Activated T-helper 1 cell treated with anti-CD3 and anti-CD28 coated beads, Interleukin-12 subunit alpha, Interleukin-12 subunit beta, Interleukin-2, Interleukin-4 antibody, amounts not matched to agents 30 ng/mL and 10 ng/mL and 1 ng/mL, durations not matched to agents 14 hours and 24 hours and 36 hours (primary cell): Measurements from ENCODE around the gene KATNBL1. TPM values are rescaled to one million over a fixed set of nuclear protein-coding genes. Genes with fewer than 3 reads are reported as not detected.
"Not testable (repeated sequence)": the region's sequence is repeated elsewhere in the genome, so short reads cannot be mapped to it uniquely, and the experiment has no call there.

Experiments
- DNase-seq: peaks from one replicate; pipeline ENCODE4 v3.0.0; 2021; ENCODE audit warnings: low spot score
- H3K27ac Mint-ChIP-seq: one replicate; pipeline ENCODE4 v1.8.0; 2021; ENCODE audit warnings: mild to moderate bottlenecking, mixed read lengths
- H3K27me3 Mint-ChIP-seq: one replicate; pipeline ENCODE4 v1.8.0; 2022; ENCODE audit warnings: mild to moderate bottlenecking, moderate library complexity, mixed read lengths; ENCODE audit not compliant: insufficient read depth
- H3K36me3 Mint-ChIP-seq: one replicate; pipeline ENCODE4 v1.8.0; 2021; ENCODE audit warnings: low read depth, mixed read lengths
- H3K4me1 Mint-ChIP-seq: one replicate; pipeline ENCODE4 v1.8.0; 2021; ENCODE audit warnings: low read depth, mixed read lengths
- H3K4me3 Mint-ChIP-seq: one replicate; pipeline ENCODE4 v1.8.0; 2021; ENCODE audit warnings: mild to moderate bottlenecking, moderate library complexity, mixed read lengths
- H3K9me3 Mint-ChIP-seq: one replicate; pipeline ENCODE4 v1.8.0; 2021; ENCODE audit warnings: mixed read lengths
- intact Hi-C: fragments of 100-400 bp; cut with micrococcal nuclease; formaldehyde crosslinking; loops from one replicate; pipeline ENCODE4 v1.15.1; 2024
- total RNA-seq: library from RNA; stranded (reverse); gene quantifications from 2 replicates; pipeline ENCODE4 v1.2.3, GENCODE V29; 2022

Gene KATNBL1
- total RNA-seq, 1 donor from 2014 or later, result 37.6 TPM

DNA sequence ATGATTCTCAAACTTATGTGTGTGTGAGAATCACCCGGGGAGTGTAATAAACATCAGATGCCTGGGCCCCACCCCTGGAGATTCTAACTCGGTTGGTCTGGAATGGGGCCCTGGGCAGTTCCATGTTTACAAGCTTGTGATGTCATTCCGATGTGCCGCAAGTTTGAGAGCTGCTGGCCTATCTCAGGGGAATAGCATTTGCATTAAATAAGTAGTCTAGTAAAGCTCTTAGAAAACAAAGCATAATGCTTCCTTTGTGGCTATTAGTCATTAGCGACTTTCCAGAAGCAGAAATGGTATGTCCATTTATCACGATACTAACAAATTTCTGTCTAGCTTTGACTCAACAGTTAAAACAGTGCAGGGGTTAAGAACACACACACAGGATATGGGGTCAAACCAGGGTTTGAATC lies 87.1 kb downstream of the KATNBL1 start:
- intact Hi-C loops, result no loop called here
- H3K36me3 Mint-ChIP-seq, result no peaks in the 10 kb centered on the region
- peaks cover 3% of the 10 kb centered on the region for H3K27me3 Mint-ChIP-seq
- no peak overlapping the region for H3K27ac Mint-ChIP-seq
- no peak for DNase-seq
- H3K4me1 Mint-ChIP-seq, result no peaks in the 10 kb centered on the region
- H3K4me3 Mint-ChIP-seq, result no peak overlapping the region
- no peaks in the 10 kb centered on the region for H3K9me3 Mint-ChIP-seq

DNA sequence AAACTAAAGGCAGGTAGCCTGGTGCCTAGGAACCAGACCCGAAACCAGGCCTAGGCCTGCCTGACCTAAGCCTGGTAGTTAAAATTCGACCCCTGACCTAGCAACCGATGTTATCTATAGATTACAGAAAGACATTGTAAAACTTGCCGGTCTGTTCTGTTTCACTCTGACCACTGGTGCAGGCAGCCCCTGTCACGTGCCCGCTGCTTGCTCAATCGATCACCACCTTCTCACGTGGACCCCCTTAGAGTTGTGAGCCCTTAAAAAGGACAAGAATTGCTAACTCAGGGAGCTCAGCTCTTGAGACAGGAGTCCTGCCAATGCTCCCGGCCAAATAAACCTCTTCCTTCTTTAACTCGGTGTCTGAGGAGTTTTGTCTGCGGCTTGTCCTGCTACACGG lies 88.1 kb downstream of the KATNBL1 start:
- H3K4me1 Mint-ChIP-seq, DNase-seq, H3K4me3 Mint-ChIP-seq, H3K36me3 Mint-ChIP-seq, intact Hi-C loops, H3K9me3 Mint-ChIP-seq, H3K27me3 Mint-ChIP-seq, H3K27ac Mint-ChIP-seq: not testable (repeated sequence)

DNA sequence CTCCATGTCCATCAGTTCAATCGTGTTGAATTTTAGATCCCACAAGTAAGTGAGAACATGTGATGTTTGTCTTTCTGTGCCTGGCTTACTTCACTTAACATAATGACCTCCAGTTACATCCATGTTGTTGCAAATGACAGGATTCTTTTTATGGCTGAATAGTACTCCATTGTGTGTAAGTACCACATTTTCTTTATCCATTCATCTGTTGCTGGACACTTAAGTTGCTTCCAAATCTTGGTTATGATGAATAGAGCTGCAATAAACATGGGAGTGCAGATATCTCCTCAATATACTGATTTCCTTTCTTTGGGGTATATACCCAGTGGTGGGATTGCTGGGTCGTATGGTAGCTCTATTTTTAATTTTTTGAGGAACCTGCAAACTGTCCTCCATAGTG lies 89.5 kb downstream of the KATNBL1 start:
- intact Hi-C loops, H3K27me3 Mint-ChIP-seq, H3K27ac Mint-ChIP-seq, H3K4me1 Mint-ChIP-seq, DNase-seq, H3K4me3 Mint-ChIP-seq, H3K36me3 Mint-ChIP-seq, H3K9me3 Mint-ChIP-seq: not testable (repeated sequence)

DNA sequence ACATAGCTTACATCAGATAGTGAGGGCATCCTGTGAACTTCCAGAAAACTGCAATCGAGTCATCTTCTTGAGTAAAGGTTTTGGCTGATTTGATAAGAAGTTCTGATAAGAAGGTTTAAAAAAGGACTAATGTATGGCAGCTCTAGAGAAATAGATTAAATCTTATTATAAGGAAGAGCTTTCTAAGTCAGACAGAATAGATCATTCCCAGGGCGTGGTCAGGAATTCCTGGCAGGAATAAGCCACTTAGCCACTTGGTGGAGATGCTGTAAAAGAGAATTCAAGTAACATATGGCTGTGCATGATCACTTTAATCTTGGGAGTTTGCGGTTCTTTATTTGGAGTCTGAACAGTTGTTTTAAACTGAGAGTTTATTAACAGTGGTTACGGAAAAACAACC lies 90.6 kb downstream of the KATNBL1 start:
- H3K9me3 Mint-ChIP-seq, result no peaks in the 10 kb centered on the region
- no peaks in the 10 kb centered on the region for H3K4me1 Mint-ChIP-seq
- no peaks in the 10 kb centered on the region for H3K36me3 Mint-ChIP-seq
- no peak for DNase-seq
- intact Hi-C loops, result no loop called here
- H3K27ac Mint-ChIP-seq, result no peak overlapping the region
- peaks cover 2% of the 10 kb centered on the region for H3K27me3 Mint-ChIP-seq
- H3K4me3 Mint-ChIP-seq, result no peak overlapping the region

DNA sequence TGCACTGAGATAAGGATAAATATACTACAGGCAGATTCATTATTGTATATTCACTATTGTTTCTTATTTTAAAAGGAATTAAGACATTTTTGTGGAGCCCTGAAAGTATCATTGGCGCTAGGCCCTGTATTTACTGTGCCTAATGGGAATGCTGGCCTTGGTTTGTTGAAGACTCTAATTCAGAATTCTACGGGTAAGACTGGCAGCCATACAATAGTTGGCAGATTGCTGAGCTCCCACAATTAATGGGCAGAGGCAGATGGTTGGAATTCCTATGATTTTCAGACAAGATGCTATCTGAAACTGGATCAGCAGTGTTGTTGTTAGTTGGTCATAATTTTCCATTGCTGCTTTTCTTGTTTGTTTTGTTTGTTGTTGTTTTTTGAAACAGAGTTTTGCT lies 93.3 kb downstream of the KATNBL1 start:
- no peak for DNase-seq
- Mint-ChIP-seq H3K4me1 (no peaks in the 10 kb centered on the region), H3K27me3 (peaks cover 3% of the 10 kb centered on the region), H3K27ac (no peak overlapping the region), H3K4me3 (no peak overlapping the region), H3K36me3 (no peaks in the 10 kb centered on the region), H3K9me3 (no peaks in the 10 kb centered on the region)
- intact Hi-C loops, result no loop called here

DNA sequence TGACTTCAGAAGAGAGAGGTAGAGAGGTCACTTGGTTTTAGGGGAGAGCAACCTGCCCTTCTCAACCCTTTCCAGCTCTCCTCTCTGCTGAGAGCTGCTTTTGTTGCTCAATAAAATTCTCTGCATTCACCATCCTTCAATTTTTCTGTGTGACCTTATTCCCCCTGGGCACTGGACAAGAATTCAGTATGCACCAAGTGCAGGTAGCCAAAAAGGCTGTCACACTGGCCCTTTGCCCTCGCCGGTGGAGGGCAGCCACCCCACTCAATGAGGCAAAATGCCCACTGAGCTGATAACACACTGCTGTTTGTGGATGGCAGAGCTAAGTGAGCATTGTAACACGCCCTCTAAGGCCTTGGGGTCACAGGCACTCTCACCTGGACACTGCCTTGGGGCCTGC lies 95.2 kb downstream of the KATNBL1 start:
- peaks cover 5% of the 10 kb centered on the region for H3K4me1 Mint-ChIP-seq
- intact Hi-C loops, result no loop called here
- no peak for DNase-seq
- H3K36me3 Mint-ChIP-seq, result no peaks in the 10 kb centered on the region
- no peaks in the 10 kb centered on the region for H3K9me3 Mint-ChIP-seq
- no peak overlapping the region for H3K4me3 Mint-ChIP-seq
- H3K27me3 Mint-ChIP-seq, result peaks cover 3% of the 10 kb centered on the region
- H3K27ac Mint-ChIP-seq, result no peak overlapping the region

DNA sequence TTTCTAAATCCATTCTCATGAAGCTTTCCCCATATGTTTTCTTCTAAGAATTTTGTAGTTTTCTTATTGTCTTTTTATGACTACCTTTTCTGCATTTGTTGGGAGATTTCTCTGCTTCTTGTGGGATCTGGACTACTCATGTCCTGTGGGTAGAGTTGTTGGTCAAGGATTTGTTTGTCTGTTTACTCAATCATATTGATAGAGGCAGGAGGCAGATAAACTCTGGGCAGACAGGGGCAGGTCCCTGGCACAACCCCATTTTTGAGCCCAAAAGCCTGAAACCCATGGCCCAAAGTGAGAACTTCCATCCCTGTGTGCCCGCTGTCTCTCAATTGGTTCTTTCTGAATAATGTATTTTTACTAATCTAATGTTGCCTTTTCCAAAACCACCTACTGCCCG lies 95.7 kb downstream of the KATNBL1 start:
- intact Hi-C loops, result no loop called here
- H3K9me3 Mint-ChIP-seq, result no peaks in the 10 kb centered on the region
- H3K36me3 Mint-ChIP-seq, result no peaks in the 10 kb centered on the region
- peaks cover 3% of the 10 kb centered on the region for H3K27me3 Mint-ChIP-seq
- no peak overlapping the region for H3K27ac Mint-ChIP-seq
- peaks cover 6% of the 10 kb centered on the region for H3K4me1 Mint-ChIP-seq
- H3K4me3 Mint-ChIP-seq, result no peak overlapping the region
- DNase-seq, result no peak

DNA sequence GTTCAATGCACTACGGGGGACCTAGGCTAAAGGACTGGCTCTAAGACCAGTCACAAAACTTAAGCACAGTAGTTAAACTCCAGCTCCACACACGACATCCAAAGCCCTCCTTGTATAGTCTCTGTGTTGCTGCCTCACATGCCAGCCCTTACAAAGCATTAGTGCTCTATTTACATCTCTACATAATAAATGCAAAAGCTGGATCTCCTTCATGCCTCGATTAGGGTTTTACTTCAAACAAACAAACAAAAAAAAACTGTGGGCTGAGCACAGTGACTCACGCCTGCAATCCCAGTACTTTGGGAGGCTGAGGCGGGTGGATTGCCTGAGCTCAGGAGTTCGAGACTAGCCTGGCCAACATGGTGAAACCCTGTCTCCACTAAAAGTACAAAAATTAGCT lies 98.4 kb downstream of the KATNBL1 start:
- Mint-ChIP-seq H3K4me1 (peaks cover 6% of the 10 kb centered on the region), H3K9me3 (no peaks in the 10 kb centered on the region), H3K27ac (no peak overlapping the region), H3K4me3 (no peak overlapping the region), H3K36me3 (peaks cover under 1% of the 10 kb centered on the region), H3K27me3 (peaks cover 3% of the 10 kb centered on the region)
- intact Hi-C loops, result loop anchor here (2.0 kb wide), 1 partner anchor 255 kb away; the partner anchor contains the start of gene LPCAT4
- DNase-seq, result no peak

DNA sequence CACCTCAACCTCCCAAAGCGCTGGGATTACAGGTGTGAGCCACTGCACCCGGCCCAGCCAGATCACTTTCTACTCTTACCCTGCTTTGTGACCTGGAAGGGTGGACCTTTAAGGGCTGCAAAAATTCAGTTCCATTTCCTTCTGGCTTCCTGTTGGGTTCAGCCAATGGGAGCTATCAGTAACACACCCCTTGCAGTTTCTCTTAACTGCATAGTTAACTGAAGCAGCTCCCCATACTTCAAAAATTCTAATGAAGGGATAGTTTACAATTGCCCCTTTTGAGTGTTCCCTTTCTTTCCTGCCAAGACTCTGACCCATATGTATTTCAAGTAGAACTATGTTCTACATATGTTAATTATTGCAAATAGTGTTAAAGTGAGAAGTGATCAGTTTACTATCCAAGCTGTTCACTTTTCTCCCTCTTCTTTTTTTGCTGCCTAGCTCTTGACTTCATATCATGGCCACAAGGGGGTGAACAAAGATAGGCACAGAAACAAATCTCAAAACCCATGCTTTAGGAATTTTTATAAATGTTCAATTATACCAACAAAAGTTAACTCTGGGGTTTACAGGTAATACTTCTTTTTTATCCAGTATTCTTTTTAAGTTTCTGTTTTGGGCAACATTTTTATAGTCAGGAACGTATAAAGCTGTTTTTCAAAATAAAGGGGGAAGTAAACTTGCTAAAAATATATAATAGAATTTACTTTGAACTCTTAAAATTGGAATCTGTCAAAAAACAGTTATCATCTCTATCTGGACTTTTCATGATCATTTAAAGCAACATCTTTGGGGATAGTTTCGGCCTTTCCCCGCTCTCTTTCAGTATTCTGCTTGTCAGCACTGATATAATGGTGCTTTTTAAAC lies 99.9 kb downstream of the KATNBL1 start:
- Mint-ChIP-seq H3K4me1 (peaks cover 6% of the 10 kb centered on the region), H3K27me3 (peaks cover 3% of the 10 kb centered on the region), H3K27ac (no peak overlapping the region), H3K4me3 (no peak overlapping the region), H3K9me3 (no peaks in the 10 kb centered on the region), H3K36me3 (peaks cover 6% of the 10 kb centered on the region)
- intact Hi-C loops, result loop anchor here (1.0 to 10.0 kb wide), 6 partner anchors 48 to 915 kb away; partner anchors contain the start of genes FMN1, GOLGA8A, KATNBL1 and LPCAT4
- no peak for DNase-seq

DNA sequence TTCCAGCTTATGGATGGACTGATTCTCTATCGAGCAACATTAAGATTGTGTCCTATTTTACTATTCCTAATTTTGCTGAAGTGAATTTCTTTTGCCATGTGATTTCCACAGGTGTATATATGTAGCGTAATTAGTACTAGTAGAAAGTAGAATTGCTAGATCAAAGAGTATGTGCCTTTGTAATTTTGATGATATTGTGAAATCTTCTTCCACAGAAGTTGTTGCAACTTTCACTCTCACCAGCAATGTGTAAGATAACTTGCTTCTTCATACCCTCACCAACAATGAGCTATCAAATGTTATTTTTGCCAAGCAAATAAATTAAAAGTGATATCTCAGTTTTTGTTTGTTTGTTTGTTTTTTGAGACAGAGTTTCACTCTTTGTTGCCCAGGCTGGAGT lies 102.6 kb downstream of the KATNBL1 start:
- Mint-ChIP-seq H3K27me3 (peaks cover 1% of the 10 kb centered on the region), H3K9me3 (peaks cover 7% of the 10 kb centered on the region), H3K36me3 (peaks cover 17% of the 10 kb centered on the region), H3K4me3 (no peak overlapping the region), H3K27ac (no peak overlapping the region), H3K4me1 (peaks cover 21% of the 10 kb centered on the region)
- intact Hi-C loops, result loop anchor here (10.0 kb wide), 2 partner anchors 327 to 913 kb away; partner anchors contain the start of genes FMN1 and GOLGA8A
- DNase-seq, result no peak

DNA sequence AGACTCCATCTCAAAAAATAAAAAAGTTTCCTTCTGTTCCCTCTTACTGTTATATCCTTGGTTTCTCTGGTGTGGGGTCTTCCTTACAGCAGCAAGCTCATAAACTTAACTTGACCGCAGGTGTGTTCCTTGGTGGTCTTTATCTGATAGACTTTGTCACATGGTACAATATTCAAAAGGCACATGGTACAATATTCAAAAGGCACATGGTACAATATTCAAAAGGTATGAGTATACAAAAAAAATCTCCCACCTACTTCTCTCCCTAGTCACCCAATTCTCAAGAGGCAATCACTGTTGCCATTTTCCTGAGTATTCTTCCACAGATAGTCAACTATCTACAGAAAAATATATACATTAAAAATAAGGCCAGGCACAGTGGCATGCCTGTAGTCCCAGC lies 103.5 kb downstream of the KATNBL1 start:
- H3K27me3 Mint-ChIP-seq, result no peaks in the 10 kb centered on the region
- peaks cover 7% of the 10 kb centered on the region for H3K9me3 Mint-ChIP-seq
- peaks cover 20% of the 10 kb centered on the region for H3K36me3 Mint-ChIP-seq
- no peak overlapping the region for H3K27ac Mint-ChIP-seq
- peaks cover 26% of the 10 kb centered on the region for H3K4me1 Mint-ChIP-seq
- H3K4me3 Mint-ChIP-seq, result no peak overlapping the region
- intact Hi-C loops, result loop anchor here (10.0 kb wide), 2 partner anchors 328 to 912 kb away; partner anchors contain the start of genes FMN1 and GOLGA8A
- DNase-seq, result no peak

DNA sequence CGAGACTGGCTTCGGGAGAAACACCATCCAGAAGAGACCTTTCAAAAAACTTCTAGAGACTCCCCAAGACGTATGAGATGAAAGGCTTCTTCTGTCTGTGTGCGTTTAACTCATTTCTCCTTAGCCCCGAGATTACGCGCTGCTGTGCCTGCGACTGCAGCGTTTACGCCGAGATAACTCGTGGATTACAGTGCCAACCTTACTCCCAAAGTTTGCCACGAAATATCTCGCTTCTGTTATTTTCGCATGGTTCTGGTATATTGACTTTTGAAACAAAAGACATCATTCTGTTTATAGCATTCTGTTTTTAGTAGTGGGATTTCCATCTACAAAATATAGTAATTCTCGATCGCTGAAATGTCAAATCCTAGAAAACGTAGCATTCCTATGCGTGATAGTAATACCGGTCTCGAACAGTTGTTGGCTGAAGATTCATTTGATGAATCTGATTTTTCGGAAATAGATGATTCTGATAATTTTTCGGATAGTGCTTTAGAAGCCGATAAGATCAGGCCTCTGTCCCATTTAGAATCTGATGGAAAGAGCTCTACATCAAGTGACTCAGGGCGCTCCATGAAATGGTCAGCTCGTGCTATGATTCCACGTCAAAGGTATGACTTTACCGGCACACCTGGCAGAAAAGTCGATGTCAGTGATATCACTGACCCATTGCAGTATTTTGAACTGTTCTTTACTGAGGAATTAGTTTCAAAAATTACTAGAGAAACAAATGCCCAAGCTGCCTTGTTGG lies 107.5 kb downstream of the KATNBL1 start:
- Mint-ChIP-seq H3K27ac (peak overlapping the region; percentile 100), H3K27me3 (no peaks in the 10 kb centered on the region), H3K4me3 (peak overlapping the region; percentile 98), H3K4me1 (peaks cover 43% of the 10 kb centered on the region), H3K36me3 (peaks cover 23% of the 10 kb centered on the region), H3K9me3 (peaks cover 7% of the 10 kb centered on the region)
- DNase-seq, result no peak
- intact Hi-C loops, result loop anchor here (1.0 to 10.0 kb wide), 8 partner anchors 64 to 908 kb away; partner anchors contain the start of genes EMC4, FMN1, GOLGA8A and GOLGA8B
